ENCODE measurements around the gene DCAF11. TPM values are rescaled to one million over a fixed set of nuclear protein-coding genes. Genes with fewer than 3 reads are reported as not detected.
A peak's percentile ranks its signal among the peaks of the same experiment; 100 is the strongest.
"Not testable (repeated sequence)": the region's sequence is repeated elsewhere in the genome, so short reads cannot be mapped to it uniquely, and the experiment has no call there.

Gene DCAF11
- total RNA-seq, 1 experiment from 2014 or later = 37.2 TPM

GRCh38 chr14:24095271-24096068 is 19.1 kb upstream of the DCAF11 start:
- peak; percentile 76 for DNase-seq (ENCODE audit: low read depth)

GRCh38 chr14:24096545-24097181 is 17.9 kb upstream of the DCAF11 start:
- no peak for DNase-seq (ENCODE audit: low read depth)

- DNase-seq (ENCODE audit: low read depth) = no peak
Measured at GRCh38 chr14:24098229-24098926, 16.2 kb upstream of the DCAF11 start.

- DNase-seq (ENCODE audit: low read depth) = no peak
Measured at GRCh38 chr14:24098927-24099813, 15.4 kb upstream of the DCAF11 start.

- DNase-seq (ENCODE audit: low read depth) = no peak
Measured at GRCh38 chr14:24100197-24100981, 14.2 kb upstream of the DCAF11 start.

- DNase-seq (ENCODE audit: low read depth) = no peak
Measured at GRCh38 chr14:24100982-24101494, 13.5 kb upstream of the DCAF11 start.

GRCh38 chr14:24102357-24103048 is 12.1 kb upstream of the DCAF11 start:
- no peak for DNase-seq (ENCODE audit: low read depth)

GRCh38 chr14:24103451-24103850 is 11.1 kb upstream of the DCAF11 start:
- no peak for DNase-seq (ENCODE audit: low read depth)

- not testable (repeated sequence) for DNase-seq (ENCODE audit: low read depth)
Measured at GRCh38 chr14:24105609-24106239, 8.9 kb upstream of the DCAF11 start.

- no peak for DNase-seq (ENCODE audit: low read depth)
Measured at GRCh38 chr14:24106672-24107271, 7.8 kb upstream of the DCAF11 start.

- DNase-seq (ENCODE audit: low read depth) = no peak
Measured at GRCh38 chr14:24108336-24108874, 6.2 kb upstream of the DCAF11 start.

GRCh38 chr14:24110060-24110459 is 4.5 kb upstream of the DCAF11 start:
- no peak for DNase-seq (ENCODE audit: low read depth)

- no peak for DNase-seq (ENCODE audit: low read depth)
Measured at GRCh38 chr14:24110523-24110922, 4.1 kb upstream of the DCAF11 start.

- DNase-seq (ENCODE audit: low read depth) = no peak
Measured at GRCh38 chr14:24113379-24113800, 1.2 kb upstream of the DCAF11 start.

- peak; percentile 89 for DNase-seq (ENCODE audit: low read depth)
Measured at GRCh38 chr14:24113801-24114531, 611 bp upstream of the DCAF11 start.

- no peak for DNase-seq (ENCODE audit: low read depth)
Measured at GRCh38 chr14:24115422-24116127, 998 bp downstream of the DCAF11 start.
